Psoas muscle (tissue), 8 donors: ENCODE measurements around the gene CAPN14. TPM values are rescaled to one million over a fixed set of nuclear protein-coding genes. Genes with fewer than 3 reads are reported as not detected.

ENCODE experiments used
- ATAC-seq, 4 donors: fragments of 200-7000 bp; cut with Tn5 transposase; one replicate each; pipeline ENCODE4 v1.9.1; 2020; ENCODE audit warnings: moderate library complexity in 3 of 4, mild to moderate bottlenecking in 2 of 4
- DNase-seq, 2 donors: peaks; one replicate each; pipeline ENCODE4 v3.0.0-alpha.2; 2020
- H3K27ac ChIP-seq: fragments of 200-600 bp; one replicate; pipeline ENCODE4 v1.8.0; 2022
- H3K27me3 ChIP-seq, 3 donors: fragments of 200-600 bp in 1 of 3; one replicate each; pipeline versions ENCODE4 v1.6.1 to v1.8.0; 2013 to 2022; ENCODE audit warnings: low read length in 2 of 3, mild to moderate bottlenecking in 2 of 3, moderate library complexity in 1 of 3; ENCODE audit not compliant: insufficient read depth in 3 of 3
- H3K36me3 ChIP-seq, 2 donors: fragments of 200-600 bp in 1 of 2; one replicate each; pipeline versions ENCODE4 v1.6.1 to v1.8.0; 2013 to 2022; ENCODE audit warnings: low read depth in 1 of 2, mild to moderate bottlenecking in 1 of 2, moderate library complexity in 1 of 2; ENCODE audit not compliant: insufficient read depth in 1 of 2
- H3K4me1 ChIP-seq: fragments of 200-600 bp; one replicate; pipeline ENCODE4 v1.8.0; 2022
- H3K4me3 ChIP-seq: fragments of 200-600 bp; one replicate; pipeline ENCODE4 v1.8.0; 2022; ENCODE audit warnings: mild to moderate bottlenecking
- H3K9me3 ChIP-seq: fragments of 200-600 bp; one replicate; pipeline ENCODE4 v1.8.0; 2022
- WGBS, 3 donors: extraction: QIAGEN DNeasy Blood & Tissue Kit; methylation state at CpG; one replicate each; pipeline versions ENCODE4 v1.1.6 to v1.1.7; 2013; 5-methylcytosine and 5-hydroxymethylcytosine counted together
- intact Hi-C, 2 donors: fragments of 100-400 bp; cut with DNase I; formaldehyde crosslinking; loops; one replicate each; pipeline versions ENCODE4 v1.11.0 to v1.14.2; 2022
- polyA plus RNA-seq, 3 donors: library from polyadenylated mRNA; stranded (reverse); fragments of 200-250 nt; gene quantifications; one replicate each; pipeline ENCODE4 v1.2.3, GENCODE V29; 2013
- total RNA-seq, 4 donors: library from RNA; stranded (reverse); fragmentation: NEBNext Ultra II Directional in 2 of 4; extraction: Animal tissue kit (Norgen Biotek cat#: 25700) in 2 of 4; gene quantifications; one replicate each; pipeline versions ENCODE4 v1.2.1 to v1.2.4, GENCODE V29; 2021 to 2023
- TF ChIP-seq, protein P1 (sequence below): fragments of 200-600 bp; IDR thresholded peaks from one replicate; pipeline ENCODE4 v1.8.0; 2022; ENCODE audit warnings: antibody characterized with exemption
- donor health status: healthy with polysubstance abuse.
- donor health status: DM: no; HTN: no; CAD: no; lungs with moderate emphysema.
- donor health status: Bipolar disorder and iron deficiency.
- donor health status: healthy.
- donor health status: DM: yes; HTN: yes; CAD: no.
- donor health status: DM: no; HTN: no; CAD: no.
- donor health status: DM: no; HTN: no; CAD: no.
- donor health status: DM: yes; HTN: yes; CAD: no.

CAPN14 gene
- total and polyA plus RNA-seq, 7 donors = 0.01 to 0.13 (median 0.03) TPM; not detected in 3

DNA sequence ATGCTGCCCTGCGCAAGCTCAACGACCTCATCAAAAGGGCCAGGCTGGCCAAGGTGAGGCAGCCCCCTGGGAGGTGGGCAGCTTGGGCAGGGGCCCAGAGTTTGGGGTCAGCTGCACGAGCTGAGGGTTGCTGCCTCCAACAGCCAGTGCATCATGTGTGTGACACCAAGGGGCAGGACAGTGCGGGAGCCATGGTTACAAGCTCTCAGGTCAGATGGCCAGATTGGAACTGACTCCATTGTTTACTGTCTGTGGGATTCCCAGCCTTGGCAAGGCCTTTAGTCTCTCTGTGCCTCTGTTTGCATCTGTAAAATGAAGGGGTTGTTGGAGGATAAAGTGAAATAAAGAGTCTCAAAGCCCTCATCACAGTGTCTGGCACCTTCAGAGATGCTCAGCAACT, 43.6 kb upstream of the CAPN14 start:
- no peaks in the 10 kb centered on the region for H3K27me3 ChIP-seq
- H3K36me3 ChIP-seq = peaks cover 0 to 4% of the 10 kb centered on the region in 2 donors
- no peaks in the 10 kb centered on the region for H3K9me3 ChIP-seq
- no peaks in the 10 kb centered on the region for H3K4me1 ChIP-seq
- H3K4me3 ChIP-seq = no peak overlapping the region
- intact Hi-C loops = no loop called here
- TF ChIP-seq, protein P1, sequence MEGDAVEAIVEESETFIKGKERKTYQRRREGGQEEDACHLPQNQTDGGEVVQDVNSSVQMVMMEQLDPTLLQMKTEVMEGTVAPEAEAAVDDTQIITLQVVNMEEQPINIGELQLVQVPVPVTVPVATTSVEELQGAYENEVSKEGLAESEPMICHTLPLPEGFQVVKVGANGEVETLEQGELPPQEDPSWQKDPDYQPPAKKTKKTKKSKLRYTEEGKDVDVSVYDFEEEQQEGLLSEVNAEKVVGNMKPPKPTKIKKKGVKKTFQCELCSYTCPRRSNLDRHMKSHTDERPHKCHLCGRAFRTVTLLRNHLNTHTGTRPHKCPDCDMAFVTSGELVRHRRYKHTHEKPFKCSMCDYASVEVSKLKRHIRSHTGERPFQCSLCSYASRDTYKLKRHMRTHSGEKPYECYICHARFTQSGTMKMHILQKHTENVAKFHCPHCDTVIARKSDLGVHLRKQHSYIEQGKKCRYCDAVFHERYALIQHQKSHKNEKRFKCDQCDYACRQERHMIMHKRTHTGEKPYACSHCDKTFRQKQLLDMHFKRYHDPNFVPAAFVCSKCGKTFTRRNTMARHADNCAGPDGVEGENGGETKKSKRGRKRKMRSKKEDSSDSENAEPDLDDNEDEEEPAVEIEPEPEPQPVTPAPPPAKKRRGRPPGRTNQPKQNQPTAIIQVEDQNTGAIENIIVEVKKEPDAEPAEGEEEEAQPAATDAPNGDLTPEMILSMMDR = no peak
- 80 to 84% (median 81%) methylated on average over 4 of the region's 4 CpGs for WGBS, 3 donors
- H3K27ac ChIP-seq = no peak overlapping the region
- no peak for DNase-seq
- ATAC-seq = no peak

DNA sequence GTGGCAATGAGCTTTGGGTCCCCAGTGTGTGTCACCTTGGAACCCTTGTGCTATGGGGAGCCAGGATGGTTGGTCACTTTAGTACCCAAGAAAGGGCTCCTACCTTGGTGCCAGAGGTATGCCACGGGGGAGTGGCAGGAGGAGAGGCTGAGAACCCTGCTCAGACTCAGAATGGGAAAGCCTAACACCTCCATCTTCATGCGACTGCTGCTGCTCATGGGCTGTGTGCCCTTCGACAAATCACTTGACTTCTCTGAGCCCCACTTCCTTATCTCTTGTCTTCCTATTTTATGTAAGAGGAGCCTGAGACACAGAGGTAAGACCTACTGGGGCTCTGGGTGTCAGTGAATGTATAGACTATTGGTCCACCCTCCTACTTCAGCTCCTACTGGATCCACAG, 41.8 kb upstream of the CAPN14 start:
- no peak overlapping the region for H3K27ac ChIP-seq
- H3K4me1 ChIP-seq = no peaks in the 10 kb centered on the region
- H3K36me3 ChIP-seq = peaks cover 0 to 4% of the 10 kb centered on the region in 2 donors
- H3K4me3 ChIP-seq = no peak overlapping the region
- TF ChIP-seq, protein P1 = no peak
- DNase-seq (no peak), ATAC-seq (no peak)
- no peaks in the 10 kb centered on the region for H3K9me3 ChIP-seq
- WGBS, 3 donors = 94 to 98% (median 98%) methylated on average over 3 of the region's 3 CpGs
- no peaks in the 10 kb centered on the region for H3K27me3 ChIP-seq
- intact Hi-C loops = no loop called here

DNA sequence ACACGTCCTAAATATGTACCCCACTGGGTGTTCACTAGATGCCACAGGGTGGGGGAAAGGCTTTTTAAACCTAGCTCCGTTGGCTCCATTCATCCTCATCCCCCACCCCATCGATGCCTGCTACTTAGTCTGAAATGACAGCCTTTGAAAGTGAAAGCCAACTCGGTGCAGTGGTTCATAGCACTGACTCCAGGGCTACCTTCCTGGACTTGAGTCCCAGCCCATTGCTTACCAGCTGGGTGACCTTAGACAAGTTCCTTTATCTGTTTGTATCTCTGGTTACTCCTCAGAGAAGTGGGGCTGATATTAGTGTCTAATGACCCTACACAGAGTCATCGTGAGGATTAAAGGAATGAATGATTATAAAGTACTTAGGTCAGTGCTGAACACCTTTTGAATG, 41.0 kb upstream of the CAPN14 start:
- ATAC-seq = no peak
- no peak overlapping the region for H3K27ac ChIP-seq
- DNase-seq = no peak

DNA sequence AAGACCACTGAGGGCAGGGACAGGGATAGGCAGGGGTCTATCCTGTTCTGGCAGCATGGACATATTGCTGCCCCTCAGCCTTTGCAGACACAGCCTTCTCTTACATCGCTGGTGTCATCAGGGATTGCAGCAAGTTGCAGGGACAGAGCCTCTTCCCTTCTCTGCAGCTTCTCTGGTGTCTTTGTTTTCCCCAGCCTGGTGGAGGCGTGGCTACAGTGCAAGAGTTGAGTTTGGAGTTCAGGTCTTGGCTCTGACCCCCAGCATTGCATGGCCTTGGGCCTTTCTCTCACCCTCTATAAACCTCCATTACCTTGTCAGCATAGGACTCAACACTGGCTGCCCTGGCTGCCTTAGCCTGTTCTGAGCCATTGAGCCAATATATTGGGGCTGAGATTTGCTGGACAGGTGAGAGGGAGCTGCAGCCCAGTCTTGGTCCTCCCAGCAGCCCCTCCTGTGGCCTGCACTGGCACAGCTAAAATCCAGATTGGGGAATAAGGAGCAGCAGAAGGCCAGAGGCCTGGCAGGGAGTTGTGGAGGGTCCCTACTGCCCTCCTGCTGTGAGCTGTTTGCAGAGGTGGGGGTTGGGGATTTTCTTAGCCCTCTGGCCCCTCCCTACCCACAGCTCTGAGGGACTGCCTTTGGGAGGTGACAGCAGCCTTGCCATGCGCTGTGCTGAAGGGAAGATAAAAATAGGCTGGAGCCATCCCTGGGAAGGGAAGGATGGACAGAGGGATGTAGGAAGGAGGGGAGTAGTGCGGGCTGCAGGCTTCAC, 39.5 kb upstream of the CAPN14 start:
- WGBS, 3 donors = 72 to 84% (median 78%) methylated on average over 4 of the region's 4 CpGs
- H3K9me3 ChIP-seq = no peaks in the 10 kb centered on the region
- ATAC-seq = no peak
- H3K4me1 ChIP-seq = no peaks in the 10 kb centered on the region
- TF ChIP-seq, protein P1 = no peak
- H3K36me3 ChIP-seq = peaks cover 0 to 4% of the 10 kb centered on the region in 2 donors
- H3K27me3 ChIP-seq = no peaks in the 10 kb centered on the region
- no peak overlapping the region for H3K27ac ChIP-seq
- intact Hi-C loops = no loop called here
- DNase-seq = no peak
- H3K4me3 ChIP-seq = no peak overlapping the region

More for the DNA sequence above, 41.0 kb upstream of the CAPN14 start:
- WGBS, 3 donors = 75 to 79% (median 77%) methylated on average over 5 of the region's 5 CpGs
- TF ChIP-seq, protein P1 = no peak
- Histone ChIP-seq H3K36me3 (peaks cover 0 to 4% of the 10 kb centered on the region in 2 donors), H3K27me3 (no peaks in the 10 kb centered on the region), H3K9me3 (no peaks in the 10 kb centered on the region), H3K4me1 (no peaks in the 10 kb centered on the region), H3K4me3 (no peak overlapping the region)
- intact Hi-C loops = no loop called here
